ENCODE data around the gene TOMM20.
"Not testable (repeated sequence)": the region's sequence is repeated elsewhere in the genome, so short reads cannot be mapped to it uniquely, and the experiment has no call there.

- TF ChIP-seq CTCF, POLR2A (IDR thresholded peaks at IDR 0.05): not testable (repeated sequence)
Measured at GRCh38 chr1:235080297-235080657, 48.4 kb downstream of the TOMM20 start.

Measured in body of pancreas (tissue), 4 donors.